Colonic mucosa (tissue), 4 donors: ENCODE measurements around the gene SULT4A1. TPM values are rescaled to one million over a fixed set of nuclear protein-coding genes. Genes with fewer than 3 reads are reported as not detected.

Experiments used
- DNase-seq: peaks from one replicate; pipeline ENCODE4 v3.0.0-alpha.2; 2020
- H3K27ac ChIP-seq: fragments of 200-600 bp; one replicate; pipeline ENCODE4 v1.8.0; 2021
- H3K27me3 ChIP-seq: fragments of 200-600 bp; one replicate; pipeline ENCODE4 v1.8.0; 2021
- H3K36me3 ChIP-seq: fragments of 200-600 bp; one replicate; pipeline ENCODE4 v1.8.0; 2021
- H3K4me1 ChIP-seq: fragments of 200-600 bp; one replicate; pipeline ENCODE4 v1.8.0; 2021; ENCODE audit warnings: mild to moderate bottlenecking
- H3K4me3 ChIP-seq: fragments of 200-600 bp; one replicate; pipeline ENCODE4 v1.8.0; 2021
- H3K9ac ChIP-seq, 2 donors: one replicate each; pipeline ENCODE4 v1.7.0; 2013; ENCODE audit warnings: control low read depth in 2 of 2, low read depth in 2 of 2, low read length in 2 of 2
- H3K9me3 ChIP-seq: fragments of 200-600 bp; one replicate; pipeline ENCODE4 v1.8.0; 2021
- CTCF ChIP-seq: fragments of 200-600 bp; IDR thresholded peaks from one replicate; pipeline ENCODE4 v1.8.0; 2022; ENCODE audit warnings: antibody characterized with exemption, mild to moderate bottlenecking
- intact Hi-C: fragments of 100-400 bp; cut with DNase I; formaldehyde crosslinking; loops from one replicate; pipeline ENCODE4 v1.14.1; 2022
- total RNA-seq, 2 donors: library from RNA; stranded (reverse); fragmentation: NEBNext Ultra II Directional in 1 of 2; extraction: Animal tissue kit (Norgen Biotek cat#: 25700) in 1 of 2; gene quantifications; one replicate each; pipeline ENCODE4 v1.2.1, GENCODE V29; 2021
- donor health status: healthy.
- donor health status: DM: no; HTN: no; CAD: no.
- donor health status: DM: no; HTN: no; CAD: no.

SULT4A1 gene
- total RNA-seq, 2 donors from 2014 or later: 0.10 to 0.82 TPM

GRCh38 chr22:43852573-43853327, 9.6 kb downstream of the SULT4A1 start:
- no peak overlapping the region for H3K9ac ChIP-seq
- H3K9me3 ChIP-seq: no peaks in the 10 kb centered on the region
- intact Hi-C loops: no loop called here
- no peaks in the 10 kb centered on the region for H3K36me3 ChIP-seq
- no peak overlapping the region for H3K4me3 ChIP-seq
- no peak for DNase-seq
- TF ChIP-seq CTCF: no peak
- no peaks in the 10 kb centered on the region for H3K27me3 ChIP-seq
- H3K27ac ChIP-seq: no peak overlapping the region
- no peaks in the 10 kb centered on the region for H3K4me1 ChIP-seq

- Histone ChIP-seq H3K9ac (no peak overlapping the region), H3K4me3 (no peak overlapping the region), H3K9me3 (no peaks in the 10 kb centered on the region), H3K27me3 (no peaks in the 10 kb centered on the region), H3K36me3 (no peaks in the 10 kb centered on the region), H3K4me1 (no peaks in the 10 kb centered on the region), H3K27ac (no peak overlapping the region)
- intact Hi-C loops: no loop called here
- no peak for TF ChIP-seq CTCF
- DNase-seq: no peak
Observed at GRCh38 chr22:43851979-43852307, 10.4 kb downstream of the SULT4A1 start.

GRCh38 chr22:43851058-43851978, 11.0 kb downstream of the SULT4A1 start:
- no peaks in the 10 kb centered on the region for H3K4me1 ChIP-seq
- H3K9ac ChIP-seq: no peak overlapping the region
- no peaks in the 10 kb centered on the region for H3K36me3 ChIP-seq
- H3K27ac ChIP-seq: no peak overlapping the region
- no peak for DNase-seq
- no peak overlapping the region for H3K4me3 ChIP-seq
- intact Hi-C loops: no loop called here
- no peaks in the 10 kb centered on the region for H3K27me3 ChIP-seq
- TF ChIP-seq CTCF: no peak
- H3K9me3 ChIP-seq: no peaks in the 10 kb centered on the region

- intact Hi-C loops: no loop called here
- H3K9ac ChIP-seq: no peak overlapping the region
- H3K4me3 ChIP-seq: no peak overlapping the region
- no peak for TF ChIP-seq CTCF
- no peaks in the 10 kb centered on the region for H3K4me1 ChIP-seq
- H3K36me3 ChIP-seq: no peaks in the 10 kb centered on the region
- H3K27ac ChIP-seq: no peak overlapping the region
- DNase-seq: no peak
- no peaks in the 10 kb centered on the region for H3K9me3 ChIP-seq
- no peaks in the 10 kb centered on the region for H3K27me3 ChIP-seq
Observed at GRCh38 chr22:43850529-43850928, 11.8 kb downstream of the SULT4A1 start.

GRCh38 chr22:43849731-43850130, 12.6 kb downstream of the SULT4A1 start:
- no peaks in the 10 kb centered on the region for H3K9me3 ChIP-seq
- no peaks in the 10 kb centered on the region for H3K36me3 ChIP-seq
- H3K4me1 ChIP-seq: no peaks in the 10 kb centered on the region
- H3K27ac ChIP-seq: no peak overlapping the region
- H3K27me3 ChIP-seq: no peaks in the 10 kb centered on the region
- intact Hi-C loops: loop anchor here (10.0 kb wide), 1 partner anchor 55 kb away; no protein-coding TSS in a partner anchor
- TF ChIP-seq CTCF: no peak
- no peak for DNase-seq
- H3K9ac ChIP-seq: no peak overlapping the region
- H3K4me3 ChIP-seq: no peak overlapping the region
